ENCODE measurements around the gene TNN.

TNN gene

GRCh38 chr1:175045097-175045496, 22.5 kb upstream of the TNN start:
- TF ChIP-seq CTCF (conservative IDR thresholded peaks at IDR 0.05; ENCODE audit: control insufficient read depth, insufficient read depth, low read depth, low read length) = no peak
- H3K4me3 ChIP-seq (ENCODE audit: control insufficient read depth, low read depth, low read length) = no peak overlapping the region
- no peak for DNase-seq (ENCODE audit: low read depth)

GRCh38 chr1:175045519-175045918, 22.1 kb upstream of the TNN start:
- TF ChIP-seq CTCF (conservative IDR thresholded peaks at IDR 0.05; ENCODE audit: control insufficient read depth, insufficient read depth, low read depth, low read length) = no peak
- no peak overlapping the region for H3K4me3 ChIP-seq (ENCODE audit: control insufficient read depth, low read depth, low read length)
- DNase-seq (ENCODE audit: low read depth) = no peak

GRCh38 chr1:175050992-175051391, 16.6 kb upstream of the TNN start:
- no peak for DNase-seq (ENCODE audit: low read depth)
- H3K4me3 ChIP-seq (ENCODE audit: control insufficient read depth, low read depth, low read length) = no peak overlapping the region
- no peak for TF ChIP-seq CTCF (conservative IDR thresholded peaks at IDR 0.05; ENCODE audit: control insufficient read depth, insufficient read depth, low read depth, low read length)

- DNase-seq (ENCODE audit: low read depth) = no peak
- H3K4me3 ChIP-seq (ENCODE audit: control insufficient read depth, low read depth, low read length) = no peak overlapping the region
- no peak for TF ChIP-seq CTCF (conservative IDR thresholded peaks at IDR 0.05; ENCODE audit: control insufficient read depth, insufficient read depth, low read depth, low read length)
Observed at GRCh38 chr1:175054736-175055135, 12.9 kb upstream of the TNN start.

GRCh38 chr1:175062339-175062738, 5.3 kb upstream of the TNN start:
- no peak for TF ChIP-seq CTCF (conservative IDR thresholded peaks at IDR 0.05; ENCODE audit: control insufficient read depth, insufficient read depth, low read depth, low read length)
- DNase-seq (ENCODE audit: low read depth) = peak; percentile 30
- H3K4me3 ChIP-seq (ENCODE audit: control insufficient read depth, low read depth, low read length) = no peak overlapping the region

- no peak for TF ChIP-seq CTCF (conservative IDR thresholded peaks at IDR 0.05; ENCODE audit: control insufficient read depth, insufficient read depth, low read depth, low read length)
- peak; percentile 8 for DNase-seq (ENCODE audit: low read depth)
- no peak overlapping the region for H3K4me3 ChIP-seq (ENCODE audit: control insufficient read depth, low read depth, low read length)
Observed at GRCh38 chr1:175062858-175063257, 4.8 kb upstream of the TNN start.

- DNase-seq (ENCODE audit: low read depth) = no peak
- no peak for TF ChIP-seq CTCF (conservative IDR thresholded peaks at IDR 0.05; ENCODE audit: control insufficient read depth, insufficient read depth, low read depth, low read length)
- H3K4me3 ChIP-seq (ENCODE audit: control insufficient read depth, low read depth, low read length) = no peak overlapping the region
Observed at GRCh38 chr1:175070818-175071217, 3.2 kb downstream of the TNN start.

All from fibroblast of mammary gland (primary cell).